GM18511 (cell line): Measurements from ENCODE around the gene COBL.

Source experiments
- ATAC-seq: cut with Tn5 transposase; IDR thresholded peaks from one replicate; pipeline ENCODE4 v1.9.1; 2021; ENCODE audit warnings: mild to moderate bottlenecking, moderate library complexity; ENCODE audit not compliant: unreplicated experiment

The COBL gene

GRCh38 chr7:51081270-51081890 lies 235.2 kb downstream of the COBL start:
- ATAC-seq, result no peak

DNA sequence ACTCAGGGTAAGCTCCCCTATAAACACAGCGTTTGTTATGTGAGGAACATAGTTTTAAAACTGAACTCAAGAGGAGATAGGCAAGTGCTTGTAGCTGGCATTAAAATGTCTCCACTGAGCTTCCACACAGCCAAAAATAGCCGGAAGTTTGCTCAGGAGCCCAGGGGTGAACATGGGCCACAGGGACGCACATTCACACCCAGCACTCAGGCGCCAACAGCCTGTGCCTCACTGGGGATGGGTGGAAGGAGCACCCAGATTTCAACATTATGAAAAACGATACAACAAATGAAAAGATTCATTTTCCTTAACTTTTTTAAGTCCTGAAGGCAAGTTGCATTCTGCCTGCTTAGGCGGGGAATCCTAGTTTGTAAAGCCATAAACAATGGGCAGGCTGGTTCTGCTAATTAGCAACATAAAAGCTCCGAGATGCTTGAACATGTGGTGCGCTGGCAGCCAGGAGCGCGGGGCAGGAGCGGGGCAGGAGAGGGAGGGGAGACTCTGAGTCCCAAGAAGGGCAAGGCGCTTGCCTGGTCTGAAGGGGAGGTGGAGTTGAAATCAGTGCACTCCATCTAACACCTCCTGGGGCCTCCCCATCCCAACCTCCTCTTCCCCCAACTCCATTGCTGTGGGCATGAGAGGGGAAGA lies 235.9 kb downstream of the COBL start:
- no peak for ATAC-seq

- no peak for ATAC-seq
Observed at GRCh38 chr7:51080216-51080615, 236.4 kb downstream of the COBL start.

GRCh38 chr7:51079494-51079893 lies 237.1 kb downstream of the COBL start:
- no peak for ATAC-seq

- ATAC-seq, result no peak
Observed at GRCh38 chr7:51078653-51079052, 238.0 kb downstream of the COBL start.

- no peak for ATAC-seq
Observed at GRCh38 chr7:51077987-51078370, 238.6 kb downstream of the COBL start.

DNA sequence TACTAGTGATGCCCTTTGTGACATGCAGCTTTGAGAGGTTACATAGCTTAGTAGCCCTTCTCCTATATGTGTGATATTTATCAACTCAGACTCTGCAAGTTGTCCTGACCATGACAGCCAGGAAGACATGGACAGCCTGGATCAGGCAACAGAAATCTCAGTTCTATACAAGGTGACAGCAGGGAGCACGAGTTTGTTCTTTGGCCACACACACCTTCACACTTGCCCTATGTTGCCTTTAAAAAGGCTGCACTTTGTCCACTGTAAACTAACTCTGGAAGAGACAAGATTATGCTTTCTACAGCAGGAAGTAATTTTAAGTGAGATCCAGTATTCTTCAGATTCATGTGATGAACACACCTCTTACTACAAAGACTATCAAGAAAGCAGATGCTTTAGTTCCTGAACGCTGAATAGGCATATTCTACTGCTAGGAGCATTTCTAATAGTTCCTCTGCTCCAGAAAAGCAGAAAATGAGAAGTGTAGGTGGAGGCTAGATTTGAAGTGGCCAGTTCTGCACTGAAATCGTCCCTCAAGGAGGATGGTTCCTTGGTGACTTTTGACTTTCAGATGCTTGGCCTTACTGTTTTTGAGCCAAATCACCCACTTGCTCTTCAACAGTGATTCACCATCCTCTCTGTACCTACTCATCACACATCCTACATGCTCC lies 239.2 kb downstream of the COBL start:
- ATAC-seq, result no peak

DNA sequence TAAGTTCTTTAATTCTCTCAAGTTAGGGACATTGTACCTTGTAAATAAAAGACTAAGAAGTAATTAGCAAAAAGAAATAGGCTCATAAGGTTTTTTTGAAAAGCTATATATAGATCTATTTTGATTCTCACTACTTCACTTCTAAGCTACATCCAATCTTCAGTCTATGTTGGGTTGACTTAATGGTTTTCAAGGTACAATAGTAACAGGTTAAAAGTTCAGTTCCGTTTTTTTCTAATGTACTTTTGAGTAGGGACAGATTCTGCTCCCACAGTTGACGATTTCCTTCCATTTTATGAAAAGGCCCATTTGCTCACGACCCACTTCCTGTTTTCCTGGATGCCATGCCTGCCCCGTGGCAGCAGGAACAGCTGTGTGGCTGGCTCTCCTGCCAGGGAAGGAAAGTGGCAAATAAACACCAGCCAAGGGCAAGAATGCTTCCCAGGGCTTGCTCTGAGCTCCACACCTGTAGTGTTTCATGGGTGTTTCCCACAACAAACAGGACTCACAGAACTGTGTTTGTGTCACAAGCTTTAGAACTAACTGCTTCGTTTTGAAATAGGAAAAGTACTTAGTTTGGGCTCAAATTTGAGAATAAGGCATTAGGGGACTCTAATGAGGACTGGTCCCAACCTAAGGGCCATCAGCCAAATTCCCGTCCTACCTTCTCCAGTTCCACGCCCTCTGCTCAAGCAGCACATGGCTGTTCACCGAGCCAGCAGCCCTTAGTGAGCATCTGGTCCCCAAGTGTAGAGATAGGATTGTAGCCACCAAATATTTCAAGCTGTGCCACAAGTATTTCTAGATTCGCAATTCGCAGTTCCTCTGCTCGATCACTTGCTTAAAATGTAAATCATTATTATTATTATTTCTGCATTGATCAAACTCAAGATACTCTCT lies 240.7 kb downstream of the COBL start:
- ATAC-seq, result no peak

DNA sequence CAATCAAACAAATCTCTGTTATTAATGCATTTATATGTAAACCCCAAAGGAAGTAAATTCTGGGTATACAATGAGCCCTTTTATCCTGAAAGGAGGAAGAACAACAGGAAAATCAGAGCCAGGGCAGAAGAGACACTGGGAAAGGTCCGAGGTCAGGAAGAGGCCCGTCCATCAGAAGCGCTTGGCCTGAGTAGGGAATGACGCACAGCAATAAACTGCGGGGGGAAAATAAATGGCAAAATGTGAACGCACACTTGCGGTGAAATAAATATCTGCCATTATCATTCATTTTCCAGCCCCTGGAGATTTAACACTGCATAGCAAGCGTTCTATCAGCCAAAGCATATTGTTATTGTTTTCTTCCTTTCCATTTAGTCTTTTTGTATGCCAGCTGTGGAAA lies 243.4 kb downstream of the COBL start:
- no peak for ATAC-seq

DNA sequence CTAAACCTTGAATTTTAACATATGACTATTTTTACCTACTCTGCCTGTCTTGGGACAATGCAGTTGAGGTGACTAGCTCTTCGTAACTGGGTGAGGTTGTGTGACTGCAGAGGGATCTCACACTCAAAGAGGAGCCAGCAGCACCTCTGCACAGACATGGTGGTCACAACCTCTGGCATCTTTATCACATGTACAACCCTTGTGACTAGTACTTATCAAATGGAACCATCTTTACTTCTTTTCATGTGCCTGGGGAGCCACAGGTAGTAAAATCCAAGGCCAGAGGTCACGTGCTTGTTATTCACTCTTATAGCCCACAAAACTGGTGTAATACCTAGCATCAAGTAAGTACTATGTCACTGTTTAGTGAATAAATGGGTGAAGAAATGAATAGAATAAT lies 244.3 kb downstream of the COBL start:
- no peak for ATAC-seq

DNA sequence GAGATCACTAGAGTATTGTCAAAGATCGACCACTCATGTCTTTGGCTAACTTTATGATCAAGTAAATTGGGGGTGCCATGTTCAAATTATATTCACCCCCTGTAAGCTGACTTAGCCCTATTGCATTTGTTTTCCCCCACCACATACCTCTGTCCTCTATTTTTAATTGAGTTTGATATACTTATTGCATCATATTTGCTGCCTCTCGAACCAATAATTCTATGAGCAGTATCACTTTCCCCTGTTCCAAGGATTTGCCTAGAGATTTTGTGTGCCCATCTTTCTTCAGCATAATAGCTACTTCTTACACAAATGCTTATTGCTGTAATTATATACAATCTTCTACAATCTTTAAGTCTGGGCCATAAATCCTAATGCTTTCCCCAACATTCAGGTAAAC lies 245.2 kb downstream of the COBL start:
- ATAC-seq, result no peak

DNA sequence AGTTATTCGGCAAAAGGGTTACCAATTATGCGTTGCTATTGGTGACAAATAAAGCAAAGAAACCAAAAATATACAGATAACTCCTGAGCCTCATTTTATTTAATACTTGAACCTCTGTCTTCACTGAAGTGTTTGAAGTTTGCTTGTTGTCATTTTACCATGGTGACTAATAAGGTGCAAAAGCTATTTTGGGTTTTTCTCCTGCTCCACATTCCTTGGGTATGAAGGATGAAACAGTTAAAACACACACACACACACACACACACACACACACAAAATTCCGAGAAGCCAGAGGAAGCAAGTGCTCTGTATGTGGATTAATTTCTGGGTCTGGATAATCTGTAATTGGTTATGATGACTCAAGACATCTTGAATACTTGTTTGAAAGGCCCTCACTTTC lies 246.5 kb downstream of the COBL start:
- no peak for ATAC-seq

GRCh38 chr7:51069411-51070083 lies 247.1 kb downstream of the COBL start:
- ATAC-seq, result no peak

DNA sequence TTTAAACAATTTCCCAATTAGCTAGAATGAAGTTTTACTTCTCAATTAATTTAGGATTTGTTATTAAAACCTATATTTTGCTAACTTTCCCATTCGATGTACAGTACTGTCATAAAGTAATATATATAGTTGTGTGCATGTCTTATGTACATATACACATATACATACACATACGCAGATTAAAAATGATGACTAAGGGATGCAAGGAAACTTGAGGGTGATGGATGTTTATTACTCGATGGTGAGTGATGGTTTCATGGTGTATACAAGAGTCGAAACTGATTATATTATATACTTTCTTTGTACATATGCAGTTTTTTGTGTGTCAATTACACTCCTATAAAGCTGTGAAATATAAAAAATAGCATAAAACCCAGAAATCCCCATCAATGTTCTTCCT lies 248.2 kb downstream of the COBL start:
- no peak for ATAC-seq

DNA sequence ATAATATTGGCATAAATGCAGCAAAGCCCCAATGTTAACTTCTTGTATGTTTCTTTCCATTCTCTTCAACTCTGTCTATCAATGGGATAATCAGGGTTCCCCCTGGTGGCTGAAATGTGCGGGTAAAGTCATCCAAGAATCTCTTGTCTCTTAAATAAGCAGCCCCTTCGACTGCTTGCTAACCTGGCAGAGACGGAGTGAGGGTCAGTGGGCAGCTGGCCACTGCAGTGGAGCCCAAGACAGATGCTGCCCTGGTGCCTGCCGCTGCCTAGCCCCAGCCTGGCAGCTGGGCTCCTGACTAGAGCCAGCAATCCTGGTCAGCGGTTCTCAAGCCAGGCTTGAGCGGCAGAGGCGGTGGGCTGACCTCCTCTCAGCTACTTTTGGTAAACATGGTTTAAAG lies 248.9 kb downstream of the COBL start:
- ATAC-seq, result peak; percentile 70

DNA sequence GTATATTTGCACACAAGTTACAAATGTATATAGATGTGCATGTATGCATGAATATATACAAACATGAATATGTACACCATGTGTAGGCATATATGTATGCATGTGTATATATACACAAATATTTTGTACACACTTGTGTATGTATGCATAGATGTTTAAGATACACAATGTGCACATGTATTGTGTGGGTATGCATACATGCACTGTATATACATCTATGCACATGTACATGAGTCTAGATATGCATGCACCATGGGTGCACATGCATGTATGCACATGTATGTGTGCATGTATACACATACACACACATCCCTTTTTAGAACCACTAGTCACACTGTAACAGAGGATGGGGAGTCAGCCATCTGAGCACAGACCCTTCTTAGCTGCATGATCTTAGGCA lies 249.4 kb downstream of the COBL start:
- peak; percentile 23 for ATAC-seq

- no peak for ATAC-seq
Observed at GRCh38 chr7:51066405-51066882, 250.2 kb downstream of the COBL start.

DNA sequence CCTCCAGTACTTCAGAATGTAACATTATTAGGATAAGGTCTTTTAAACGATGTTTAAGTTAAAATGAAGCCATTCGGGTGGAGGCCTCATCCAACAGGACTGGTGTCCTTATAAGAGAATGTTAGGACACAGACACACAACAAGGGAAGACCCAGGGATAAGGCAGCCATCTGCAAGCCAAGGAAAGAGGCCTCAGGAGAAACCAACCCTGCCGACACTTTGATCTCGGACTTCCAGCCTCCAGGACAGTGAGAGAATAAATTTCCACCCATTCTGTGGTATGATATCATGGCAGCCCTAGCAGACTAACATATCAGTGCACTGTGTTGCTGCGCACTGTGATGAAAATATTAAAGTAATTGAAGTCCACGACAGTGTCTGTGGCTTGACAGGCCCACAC lies 250.8 kb downstream of the COBL start:
- ATAC-seq, result no peak

GRCh38 chr7:51064688-51065087 lies 251.9 kb downstream of the COBL start:
- ATAC-seq, result no peak

- no peak for ATAC-seq
Observed at GRCh38 chr7:51062222-51062987, 254.2 kb downstream of the COBL start.
